Glomerular endothelial cell (primary cell): Measurements from ENCODE around the gene BCL2L11. TPM values are rescaled to one million over a fixed set of nuclear protein-coding genes. Genes with fewer than 3 reads are reported as not detected.

Source experiments
- DNase-seq: peaks from one replicate; pipeline ENCODE4 v3.0.0-alpha.2; 2011; ENCODE audit warnings: low read depth, low spot score; ENCODE audit errors: extremely low read depth
- total RNA-seq: library from RNA; depleted of rRNA; stranded (reverse); fragments of >200 nt; gene quantifications from 2 replicates; pipeline ENCODE4 v1.2.3, GENCODE V29; 2015

BCL2L11 gene
- total RNA-seq, 1 donor from 2014 or later: 16.4 TPM

DNA sequence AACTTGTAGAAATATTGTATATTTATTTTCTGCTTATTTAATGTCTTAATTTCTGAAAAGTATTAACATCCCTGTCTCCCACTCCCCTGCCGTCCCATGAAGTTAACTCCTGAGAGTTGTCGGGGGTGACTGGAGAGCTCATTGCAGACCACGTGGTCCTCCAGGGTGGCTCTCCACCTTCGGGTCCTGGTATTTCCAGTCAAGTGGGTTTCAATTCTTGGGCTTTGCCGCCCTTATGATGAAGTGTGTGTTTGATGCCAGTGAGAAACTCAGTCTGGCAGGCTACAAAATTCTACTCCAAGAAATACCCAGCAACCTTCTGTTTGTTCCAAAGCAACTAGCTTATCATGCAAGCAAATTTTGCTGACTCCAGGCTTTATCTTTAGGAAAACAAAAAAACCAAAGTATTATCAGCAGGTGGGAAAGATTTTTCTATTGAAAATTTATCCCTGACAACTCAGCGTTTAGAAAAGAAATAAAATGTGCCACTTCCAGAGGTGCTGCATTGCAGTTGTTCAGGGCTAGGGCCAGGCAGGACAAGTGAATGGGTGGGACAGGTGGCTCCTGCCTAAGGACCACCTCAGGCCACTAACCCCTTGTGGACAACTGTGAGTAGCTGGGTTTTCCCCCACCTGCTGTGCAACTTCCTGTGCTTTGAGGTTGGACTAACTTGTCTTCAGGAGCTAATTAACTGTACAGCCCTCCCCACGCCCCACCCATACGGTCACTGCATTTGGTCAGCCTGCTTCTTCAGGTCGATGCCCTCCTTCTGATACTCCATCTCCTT is 46.6 kb downstream of the BCL2L11 start:
- no peak for DNase-seq

GRCh38 chr2:111167863-111168162 is 47.1 kb downstream of the BCL2L11 start:
- no peak for DNase-seq

DNA sequence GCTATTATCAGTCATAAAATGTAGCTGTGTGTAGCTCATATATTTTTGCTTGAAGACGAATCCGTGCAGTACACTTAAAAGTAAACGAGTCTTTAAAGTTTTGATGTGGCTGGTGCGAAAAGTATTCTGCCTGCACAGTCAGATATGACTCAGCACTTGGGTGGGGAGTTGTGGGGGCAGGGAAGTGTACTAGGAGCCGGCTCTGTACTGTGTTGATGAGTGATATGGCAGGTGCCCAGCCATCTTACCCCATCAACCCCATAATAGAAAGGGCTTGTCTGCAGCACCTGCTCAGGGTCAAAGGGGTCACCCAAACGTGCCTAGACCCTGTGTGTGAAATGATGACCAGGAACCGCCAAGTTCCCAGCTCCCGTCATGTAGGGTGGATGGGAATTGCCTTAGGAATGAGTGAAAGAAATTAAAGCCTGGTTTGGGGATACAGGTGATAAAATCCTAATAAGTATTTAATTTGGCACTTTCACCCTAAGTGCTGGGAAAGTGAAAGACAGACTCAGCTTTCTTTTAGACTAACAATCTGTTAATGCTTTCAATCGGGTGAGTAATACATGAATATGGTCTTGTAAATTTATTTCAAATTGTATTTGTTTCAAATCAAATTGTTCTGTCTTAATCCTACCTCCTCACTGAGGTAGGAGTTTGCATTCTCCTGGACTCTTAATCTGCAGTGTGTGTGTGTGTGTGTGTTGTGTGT is 48.0 kb downstream of the BCL2L11 start:
- DNase-seq: no peak

GRCh38 chr2:111169268-111169667 is 48.6 kb downstream of the BCL2L11 start:
- DNase-seq: no peak

DNA sequence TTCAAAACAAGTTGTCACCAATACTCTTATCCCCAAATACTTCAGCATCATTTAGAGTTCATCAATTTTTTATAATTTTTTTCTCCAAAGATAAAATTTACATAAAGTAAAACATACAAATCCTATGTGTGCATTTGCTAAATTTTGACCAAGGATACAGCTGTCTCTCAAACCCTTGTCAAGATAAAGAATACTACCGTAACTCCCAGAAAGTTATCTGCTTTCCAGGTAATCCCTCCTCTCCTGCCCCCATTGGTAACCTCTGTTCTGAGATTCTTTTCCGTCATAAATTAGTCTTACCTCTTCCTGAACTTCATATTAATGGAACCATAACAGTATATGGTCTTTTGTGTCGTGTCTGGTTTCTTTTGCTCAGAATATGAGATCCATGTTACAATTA is 49.2 kb downstream of the BCL2L11 start:
- no peak for DNase-seq

GRCh38 chr2:111171337-111171930 is 50.7 kb downstream of the BCL2L11 start:
- DNase-seq: no peak

GRCh38 chr2:111172666-111173065 is 52.0 kb downstream of the BCL2L11 start:
- no peak for DNase-seq

- no peak for DNase-seq
Observed at GRCh38 chr2:111173338-111173737, 52.6 kb downstream of the BCL2L11 start.

- DNase-seq: no peak
Observed at GRCh38 chr2:111173856-111174255, 53.1 kb downstream of the BCL2L11 start.

- no peak for DNase-seq
Observed at GRCh38 chr2:111175615-111176014, 54.9 kb downstream of the BCL2L11 start.

GRCh38 chr2:111176388-111176787 is 55.7 kb downstream of the BCL2L11 start:
- DNase-seq: no peak

GRCh38 chr2:111176867-111177266 is 56.2 kb downstream of the BCL2L11 start:
- no peak for DNase-seq

DNA sequence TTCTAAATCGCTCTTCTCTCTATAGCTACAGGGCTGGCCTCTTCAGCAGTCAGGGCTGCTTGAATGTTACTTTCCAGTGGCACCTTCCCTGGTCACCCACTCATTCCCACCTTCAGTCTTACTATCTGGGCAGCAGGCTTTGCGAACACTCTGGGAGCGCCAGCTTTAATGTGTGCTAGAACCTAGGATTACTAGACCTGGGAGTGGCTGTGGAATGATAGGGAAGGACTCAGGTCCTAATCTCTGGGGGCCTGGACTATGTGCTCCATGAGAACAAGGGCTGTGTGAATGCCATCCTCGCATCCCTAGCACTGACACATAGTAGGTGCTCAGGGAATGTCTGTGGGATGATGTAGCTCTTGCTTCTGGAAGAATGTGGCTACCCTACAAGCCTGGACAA is 57.6 kb downstream of the BCL2L11 start:
- DNase-seq: no peak

GRCh38 chr2:111178730-111179405 is 58.2 kb downstream of the BCL2L11 start:
- DNase-seq: no peak

DNA sequence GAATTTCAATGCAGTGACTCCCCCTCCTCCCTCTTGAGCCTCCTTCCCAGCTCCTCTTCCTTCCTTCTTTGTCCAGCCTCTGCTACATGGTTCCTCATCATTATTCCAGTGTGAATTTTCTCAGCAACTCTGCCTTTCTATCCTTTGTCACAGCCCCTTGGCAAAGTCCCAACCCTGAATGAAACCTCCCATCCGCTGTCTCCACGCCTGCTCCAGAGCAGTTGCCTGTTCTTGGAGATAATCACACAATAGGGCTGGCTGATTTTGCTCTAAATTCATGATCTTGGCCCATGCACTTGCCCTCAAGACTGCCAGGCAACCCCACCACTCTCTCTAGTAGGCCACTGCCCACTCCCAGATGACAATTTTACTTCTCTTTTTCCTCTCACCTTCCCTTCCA is 61.4 kb downstream of the BCL2L11 start:
- no peak for DNase-seq

DNA sequence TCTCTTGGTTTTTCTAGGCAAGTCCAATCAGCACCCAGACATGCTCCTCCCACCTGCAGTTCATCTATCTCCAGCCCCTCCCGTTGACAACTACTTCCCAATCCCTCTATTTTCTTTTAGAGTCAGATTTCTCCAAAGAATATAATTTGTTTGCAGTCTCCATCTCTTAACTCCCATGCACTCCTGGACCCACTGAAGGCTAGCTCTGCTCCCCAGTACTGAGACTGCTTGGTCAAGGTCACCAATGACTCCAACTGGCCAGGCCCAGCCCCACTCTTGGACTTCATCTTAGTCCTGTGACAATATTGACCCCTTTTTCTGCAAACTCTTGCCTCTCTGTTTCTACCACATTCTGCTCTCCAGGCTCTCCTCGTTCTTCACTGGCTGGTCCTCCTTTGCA is 62.0 kb downstream of the BCL2L11 start:
- DNase-seq: no peak

GRCh38 chr2:111184725-111185310 is 64.1 kb downstream of the BCL2L11 start:
- no peak for DNase-seq

- DNase-seq: no peak
Observed at GRCh38 chr2:111185361-111186022, 64.8 kb downstream of the BCL2L11 start.

GRCh38 chr2:111186121-111186715 is 65.5 kb downstream of the BCL2L11 start:
- no peak for DNase-seq

DNA sequence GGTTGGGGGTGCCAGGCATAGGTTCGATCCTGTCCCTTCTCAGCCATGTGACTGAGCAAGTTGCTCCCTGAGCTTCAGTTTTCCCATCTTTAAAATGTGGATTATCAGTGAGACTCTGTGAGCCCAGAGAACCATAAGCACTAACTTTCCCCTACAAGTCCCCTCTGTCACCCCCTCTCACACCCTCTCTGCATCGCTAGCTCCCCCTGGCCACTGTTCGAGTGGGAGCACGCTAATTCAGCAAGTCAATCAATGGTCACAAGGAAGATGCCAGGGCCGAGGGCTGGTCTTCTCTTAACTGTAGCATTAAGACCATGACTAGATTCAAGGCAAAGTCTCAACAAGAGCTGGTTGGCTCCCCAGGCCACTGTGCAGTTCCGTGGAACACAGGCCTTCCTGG is 66.2 kb downstream of the BCL2L11 start:
- DNase-seq: no peak
